OCI-LY1 (cell line): Measurements from ENCODE around the gene CCT4.
"Not testable (repeated sequence)": the region's sequence is repeated elsewhere in the genome, so short reads cannot be mapped to it uniquely, and the experiment has no call there.

Experiments used
- H2AFZ ChIP-seq: fragments of 200-600 bp; sonication (generic), shearing (Covaris generic); 2 replicates; pipeline ENCODE4 v1.6.0; 2014; ENCODE audit warnings: antibody characterized with exemption, mild to moderate bottlenecking, low read length
- H3F3A ChIP-seq: fragments of 200-600 bp; sonication (generic), shearing (Covaris generic); 2 replicates; pipeline ENCODE4 v1.6.0; 2014; ENCODE audit warnings: mild to moderate bottlenecking, antibody characterized with exemption, low read length, moderate library complexity; ENCODE audit not compliant: insufficient read depth
- H3K27ac ChIP-seq: fragments of 200-600 bp; sonication (generic); 2 replicates; pipeline ENCODE4 v1.5.1; 2014; ENCODE audit warnings: low read length, mixed run types, mild to moderate bottlenecking, low read depth; ENCODE audit not compliant: poor library complexity, severe bottlenecking
- H3K27me3 ChIP-seq: fragments of 200-600 bp; sonication (generic); 2 replicates; pipeline ENCODE4 v1.6.0; 2014; ENCODE audit warnings: antibody characterized with exemption, mild to moderate bottlenecking, low read length, moderate library complexity; ENCODE audit not compliant: insufficient read depth
- H3K36me3 ChIP-seq: fragments of 200-600 bp; sonication (generic); 2 replicates; pipeline ENCODE4 v1.6.1; 2014; ENCODE audit warnings: mild to moderate bottlenecking, antibody characterized with exemption, low read length, moderate library complexity, mixed read lengths; ENCODE audit not compliant: insufficient read depth
- H3K4me1 ChIP-seq: fragments of 200-600 bp; sonication (generic); 2 replicates; pipeline ENCODE4 v1.5.1; 2014; ENCODE audit warnings: mild to moderate bottlenecking, low read length, moderate library complexity; ENCODE audit not compliant: insufficient read depth, severe bottlenecking
- H3K4me2 ChIP-seq: fragments of 200-600 bp; sonication (generic), shearing (Covaris generic); 2 replicates; pipeline ENCODE4 v1.6.1; 2014; ENCODE audit warnings: low read length
- H3K4me3 ChIP-seq: fragments of 200-600 bp; sonication (generic); 2 replicates; pipeline ENCODE4 v1.5.1; 2014; ENCODE audit warnings: low read length, low read depth, mild to moderate bottlenecking, mixed read lengths; ENCODE audit not compliant: poor library complexity, severe bottlenecking
- H3K79me2 ChIP-seq: fragments of 200-600 bp; shearing (Covaris generic); 2 replicates; pipeline ENCODE4 v1.6.1; 2016; ENCODE audit warnings: mixed run types, low read length, mixed read lengths; ENCODE audit not compliant: insufficient read depth
- H3K9ac ChIP-seq: fragments of 200-600 bp; sonication (generic), shearing (Covaris generic); 2 replicates; pipeline ENCODE4 v1.6.1; 2014; ENCODE audit warnings: mild to moderate bottlenecking, low read length, mixed read lengths
- H3K9me2 ChIP-seq: fragments of 200-600 bp; sonication (generic), shearing (Covaris generic); 2 replicates; pipeline ENCODE4 v1.6.1; 2014; ENCODE audit warnings: low read depth, mild to moderate bottlenecking, low read length, mixed read lengths
- H3K9me3 ChIP-seq: fragments of 200-600 bp; shearing (Covaris generic); 2 replicates; pipeline ENCODE4 v1.6.1; 2014; ENCODE audit warnings: low read length, mixed read lengths
- H4K20me1 ChIP-seq: fragments of 200-600 bp; sonication (generic), shearing (Covaris generic); 2 replicates; pipeline ENCODE4 v1.6.0; 2016; ENCODE audit warnings: mild to moderate bottlenecking, low read length; ENCODE audit not compliant: insufficient read depth
- CTCF ChIP-seq: fragments of 200-600 bp; sonication (generic), shearing (Covaris generic); IDR thresholded peaks from 2 replicates; pipeline ENCODE4 v1.5.1; 2017; ENCODE audit warnings: mild to moderate bottlenecking, antibody characterized with exemption, low read length, moderate library complexity, mixed read lengths
- EZH2 ChIP-seq: fragments of 200-600 bp; sonication (generic), shearing (Covaris generic); IDR thresholded peaks from 2 replicates; pipeline ENCODE4 v1.8.0; 2017; ENCODE audit warnings: borderline replicate concordance, mixed run types, mild to moderate bottlenecking, antibody characterized with exemption, low read length, moderate library complexity, mixed read lengths

CCT4 gene

GRCh38 chr2:61878761-61879160, 9.7 kb downstream of the CCT4 start:
- Histone ChIP-seq H4K20me1 (no peaks in the 10 kb centered on the region), H3K27me3 (no peaks in the 10 kb centered on the region)

GRCh38 chr2:61877571-61878245, 10.7 kb downstream of the CCT4 start:
- no peak overlapping the region for H3K27ac ChIP-seq
- H4K20me1 ChIP-seq, result no peaks in the 10 kb centered on the region
- no peaks in the 10 kb centered on the region for H3K27me3 ChIP-seq
- no peaks in the 10 kb centered on the region; the same call in 1 of the 2 replicates for H3F3A ChIP-seq
- peaks cover 100% of the 10 kb centered on the region for H3K36me3 ChIP-seq
- TF ChIP-seq CTCF, result no peak
- TF ChIP-seq EZH2, result no peak
- no peaks in the 10 kb centered on the region for H3K79me2 ChIP-seq
- H3K9ac ChIP-seq, result no peak overlapping the region
- H3K4me1 ChIP-seq, result no peaks in the 10 kb centered on the region
- H3K4me2 ChIP-seq, result no peak overlapping the region
- no peaks in the 10 kb centered on the region for H3K9me2 ChIP-seq
- H3K4me3 ChIP-seq, result no peak overlapping the region
- H2AFZ ChIP-seq, result no peak overlapping the region
- H3K9me3 ChIP-seq, result no peaks in the 10 kb centered on the region

More at GRCh38 chr2:61878761-61879160, 9.7 kb downstream of the CCT4 start:
- peaks cover 2% of the 10 kb centered on the region; the same call in 1 of the 2 replicates for H3K79me2 ChIP-seq
- TF ChIP-seq CTCF (no peak), EZH2 (no peak)
- H3K9me2 ChIP-seq, result no peaks in the 10 kb centered on the region
- H3F3A ChIP-seq, result no peaks in the 10 kb centered on the region; the same call in 1 of the 2 replicates
- no peaks in the 10 kb centered on the region for H3K9me3 ChIP-seq
- H3K4me3 ChIP-seq, result no peak overlapping the region
- no peak overlapping the region for H2AFZ ChIP-seq
- no peaks in the 10 kb centered on the region for H3K4me1 ChIP-seq
- H3K27ac ChIP-seq, result no peak overlapping the region
- H3K36me3 ChIP-seq, result peaks cover 100% of the 10 kb centered on the region
- no peak overlapping the region for H3K9ac ChIP-seq
- no peak overlapping the region for H3K4me2 ChIP-seq

GRCh38 chr2:61876400-61876799, 12.1 kb downstream of the CCT4 start:
- H3K27me3 ChIP-seq, result no peaks in the 10 kb centered on the region
- no peak overlapping the region for H2AFZ ChIP-seq
- no peaks in the 10 kb centered on the region for H3K9me3 ChIP-seq
- no peak overlapping the region for H3K4me2 ChIP-seq
- no peak overlapping the region for H3K4me3 ChIP-seq
- H3K79me2 ChIP-seq, result no peaks in the 10 kb centered on the region
- H3K9ac ChIP-seq, result no peak overlapping the region
- H3K9me2 ChIP-seq, result no peaks in the 10 kb centered on the region
- H3K4me1 ChIP-seq, result no peaks in the 10 kb centered on the region
- no peaks in the 10 kb centered on the region; the same call in 1 of the 2 replicates for H3F3A ChIP-seq
- H3K27ac ChIP-seq, result no peak overlapping the region
- no peak for TF ChIP-seq EZH2
- no peak for TF ChIP-seq CTCF
- H4K20me1 ChIP-seq, result no peaks in the 10 kb centered on the region
- H3K36me3 ChIP-seq, result peaks cover 99% of the 10 kb centered on the region

- not testable (repeated sequence) for H3K4me2 ChIP-seq, H3K9me3 ChIP-seq, H4K20me1 ChIP-seq, H3K4me3 ChIP-seq, H3K27me3 ChIP-seq, H3K4me1 ChIP-seq, H2AFZ ChIP-seq, H3K27ac ChIP-seq, H3K9ac ChIP-seq, H3F3A ChIP-seq, H3K79me2 ChIP-seq, H3K9me2 ChIP-seq
- peaks cover 83% of the 10 kb centered on the region for H3K36me3 ChIP-seq
These were observed 21.9 kb downstream of the CCT4 start for GRCh38 chr2:61866482-61867089.
